K562 (cell line): ENCODE results near the gene LIX1. TPM values are rescaled to one million over a fixed set of nuclear protein-coding genes. Genes with fewer than 3 reads are reported as not detected.

Experiments used
- CBFA2T3 ChIP-seq: fragments of 450-650 bp; IDR thresholded peaks from 2 replicates; pipeline ENCODE4 v1.6.1; 2017
- CBX1 ChIP-seq: sonication (generic); IDR thresholded peaks from 2 replicates; pipeline ENCODE4 v1.6.1; 2016; ENCODE audit warnings: antibody characterized with exemption, low read depth, mild to moderate bottlenecking
- HEY1 ChIP-seq: fragments of 250-450 bp; sonication (Bioruptor Pico); IDR thresholded peaks from 2 replicates; pipeline ENCODE4 v1.5.0; 2020; ENCODE audit warnings: mild to moderate bottlenecking, moderate library complexity, borderline replicate concordance
- KAT7 ChIP-seq: sonication (generic); formaldehyde crosslinking; IDR thresholded peaks from 2 replicates; pipeline ENCODE4 v1.8.0; 2022; ENCODE audit warnings: missing genetic modification reagents, mild to moderate bottlenecking, borderline replicate concordance
- POLR3A ChIP-seq: IDR thresholded peaks from 2 replicates; pipeline ENCODE4 v1.6.1; 2011; ENCODE audit warnings: borderline replicate concordance, mild to moderate bottlenecking, moderate library complexity; ENCODE audit not compliant: insufficient read length, insufficient read depth; ENCODE audit errors: extremely low read depth
- RBM22 ChIP-seq: fragments of 200-400 bp; formaldehyde crosslinking; IDR thresholded peaks from 2 replicates; pipeline ENCODE4 v1.6.1; 2018; ENCODE audit warnings: low read length, low read depth; ENCODE audit not compliant: poor library complexity, severe bottlenecking
- ZBTB8A ChIP-seq: fragments of 450-650 bp; IDR thresholded peaks from 2 replicates; pipeline ENCODE4 v1.6.1; 2018; ENCODE audit warnings: mild to moderate bottlenecking, moderate library complexity; ENCODE audit not compliant: partially characterized antibody
- polyA plus RNA-seq, 8 experiments: library from polyadenylated mRNA; depleted of rRNA in 4 of 8; stranded (reverse) in 5 of 8; unstranded in 3 of 8; fragments of >200 nt; fragmentation: Nextera tagmentation in 2 of 8; fragmentation: Illumina TruSeq in 1 of 8; extraction: Ambion mirVana in 2 of 8; extraction: Trizol in 1 of 8; gene quantifications; 2 replicates each; pipeline versions ENCODE4 v1.2.1 to v1.2.3, GENCODE V29; 2011 to 2014; ENCODE audit warnings: inconsistent platforms in 1 of 8, missing spikeins in 1 of 8
- total RNA-seq, 7 experiments: library from RNA; depleted of rRNA in 6 of 7; stranded (reverse); fragments of >200 nt in 6 of 7; fragmentation: Illumina TruSeq in 2 of 7; extraction: Trizol in 2 of 7; gene quantifications; 2 replicates each; pipeline versions ENCODE4 v1.2.1 to v1.2.3, GENCODE V29; 2011 to 2021; ENCODE audit warnings: low replicate concordance in 1 of 7
- TF ChIP-seq, protein P1 (sequence below): fragments of 450-650 bp; IDR thresholded peaks from 2 replicates; pipeline ENCODE4 v1.6.1; 2016; ENCODE audit warnings: mild to moderate bottlenecking
- TF ChIP-seq, protein P2 (sequence below): IDR thresholded peaks from 2 replicates; pipeline ENCODE4 v1.6.1; 2012; ENCODE audit warnings: low read depth, low read length, improper control_type of control experiment, borderline replicate concordance
- TF ChIP-seq, protein P3 (sequence below), 2 experiments: fragments of 250-450 bp in 1 of 2; fragments of 450-650 bp in 1 of 2; sonication (Bioruptor Pico) in 1 of 2; IDR thresholded peaks; 2 replicates each; pipeline versions ENCODE4 v1.6.1 to v1.8.0; 2016 to 2021; ENCODE audit warnings: mild to moderate bottlenecking in 2 of 2, moderate library complexity in 2 of 2, missing compliant biosample characterization in 1 of 2, missing genetic modification characterization in 1 of 2
- TF ChIP-seq, protein P4 (sequence below): fragments of 450-650 bp; IDR thresholded peaks from 2 replicates; pipeline ENCODE4 v1.6.1; 2016; ENCODE audit warnings: borderline replicate concordance
- TF ChIP-seq, protein P5 (sequence below): sonication (generic); formaldehyde crosslinking; IDR thresholded peaks from 2 replicates; pipeline ENCODE4 v1.8.0; 2022; ENCODE audit warnings: mild to moderate bottlenecking, missing genetic modification reagents, borderline replicate concordance

LIX1 gene
- total and polyA plus RNA-seq, 9 of the 15 experiments (the other 6 are each of a cell fraction or from before 2014, with no cell fraction given): 0.01 to 0.18 TPM; not detected in 7

DNA sequence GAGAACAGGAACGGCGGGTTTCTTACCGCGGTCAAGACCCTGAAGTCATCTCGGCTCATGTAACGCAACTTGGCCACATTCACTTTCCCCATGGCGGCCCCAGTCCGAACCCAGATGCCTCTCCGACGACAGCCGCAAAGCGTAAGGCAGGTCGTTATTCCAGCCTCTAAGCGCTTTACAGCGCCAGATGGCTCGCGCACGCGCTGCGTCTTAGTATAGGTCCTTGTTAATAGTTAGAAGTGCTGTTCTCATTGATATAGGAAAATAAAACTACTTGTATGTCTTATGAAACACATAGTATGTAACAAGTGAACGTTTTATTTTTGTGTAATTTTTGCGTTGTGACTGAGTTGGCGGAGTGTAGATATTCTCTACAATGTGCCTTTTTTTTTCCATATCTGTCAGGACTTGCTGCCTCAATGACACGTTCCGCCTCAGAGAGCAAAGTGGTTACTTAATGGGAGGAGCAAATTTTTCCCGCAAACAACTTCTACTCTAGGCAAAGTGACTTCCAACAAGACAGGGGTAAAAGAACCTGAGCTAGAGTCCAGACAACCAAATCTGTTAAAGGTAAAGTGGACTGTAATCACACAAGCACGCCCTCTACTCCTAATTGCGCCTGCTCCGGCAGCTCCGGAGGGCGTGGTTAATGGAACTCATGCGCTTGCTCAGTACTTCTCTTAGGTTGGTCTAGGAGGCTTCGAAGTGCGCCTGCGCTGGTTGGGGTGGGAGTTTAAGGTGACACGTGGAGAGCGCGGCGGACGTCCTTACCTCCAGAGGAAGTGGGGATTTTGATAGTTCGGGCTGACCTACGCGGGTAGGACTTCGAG is 40.9 kb upstream of the LIX1 start, which contains the start of gene RIOK2 (continued):
- TF ChIP-seq, protein P1, sequence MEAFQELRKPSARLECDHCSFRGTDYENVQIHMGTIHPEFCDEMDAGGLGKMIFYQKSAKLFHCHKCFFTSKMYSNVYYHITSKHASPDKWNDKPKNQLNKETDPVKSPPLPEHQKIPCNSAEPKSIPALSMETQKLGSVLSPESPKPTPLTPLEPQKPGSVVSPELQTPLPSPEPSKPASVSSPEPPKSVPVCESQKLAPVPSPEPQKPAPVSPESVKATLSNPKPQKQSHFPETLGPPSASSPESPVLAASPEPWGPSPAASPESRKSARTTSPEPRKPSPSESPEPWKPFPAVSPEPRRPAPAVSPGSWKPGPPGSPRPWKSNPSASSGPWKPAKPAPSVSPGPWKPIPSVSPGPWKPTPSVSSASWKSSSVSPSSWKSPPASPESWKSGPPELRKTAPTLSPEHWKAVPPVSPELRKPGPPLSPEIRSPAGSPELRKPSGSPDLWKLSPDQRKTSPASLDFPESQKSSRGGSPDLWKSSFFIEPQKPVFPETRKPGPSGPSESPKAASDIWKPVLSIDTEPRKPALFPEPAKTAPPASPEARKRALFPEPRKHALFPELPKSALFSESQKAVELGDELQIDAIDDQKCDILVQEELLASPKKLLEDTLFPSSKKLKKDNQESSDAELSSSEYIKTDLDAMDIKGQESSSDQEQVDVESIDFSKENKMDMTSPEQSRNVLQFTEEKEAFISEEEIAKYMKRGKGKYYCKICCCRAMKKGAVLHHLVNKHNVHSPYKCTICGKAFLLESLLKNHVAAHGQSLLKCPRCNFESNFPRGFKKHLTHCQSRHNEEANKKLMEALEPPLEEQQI: 0 out of 2 replicates have a peak, but pooled peaks have one; percentile 53
- no peak for TF ChIP-seq HEY1 (CRISPR knock-in tag)
- TF ChIP-seq, protein P2, sequence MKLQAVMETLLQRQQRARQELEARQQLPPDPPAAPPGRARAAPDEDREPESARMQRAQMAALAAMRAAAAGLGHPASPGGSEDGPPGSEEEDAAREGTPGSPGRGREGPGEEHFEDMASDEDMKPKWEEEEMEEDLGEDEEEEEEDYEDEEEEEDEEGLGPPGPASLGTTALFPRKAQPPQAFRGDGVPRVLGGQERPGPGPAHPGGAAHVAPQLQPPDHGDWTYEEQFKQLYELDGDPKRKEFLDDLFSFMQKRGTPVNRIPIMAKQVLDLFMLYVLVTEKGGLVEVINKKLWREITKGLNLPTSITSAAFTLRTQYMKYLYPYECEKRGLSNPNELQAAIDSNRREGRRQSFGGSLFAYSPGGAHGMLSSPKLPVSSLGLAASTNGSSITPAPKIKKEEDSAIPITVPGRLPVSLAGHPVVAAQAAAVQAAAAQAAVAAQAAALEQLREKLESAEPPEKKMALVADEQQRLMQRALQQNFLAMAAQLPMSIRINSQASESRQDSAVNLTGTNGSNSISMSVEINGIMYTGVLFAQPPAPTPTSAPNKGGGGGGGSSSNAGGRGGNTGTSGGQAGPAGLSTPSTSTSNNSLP: no peak
- TF ChIP-seq, protein P3, sequence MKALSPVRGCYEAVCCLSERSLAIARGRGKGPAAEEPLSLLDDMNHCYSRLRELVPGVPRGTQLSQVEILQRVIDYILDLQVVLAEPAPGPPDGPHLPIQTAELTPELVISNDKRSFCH (CRISPR knock-in tag; IDR thresholded peaks at IDR 0.05): no peak
- TF ChIP-seq, protein P3 (tag; IDR thresholded peaks at IDR 0.05): no peak
- TF ChIP-seq POLR3A: no peak
- TF ChIP-seq, protein P4, sequence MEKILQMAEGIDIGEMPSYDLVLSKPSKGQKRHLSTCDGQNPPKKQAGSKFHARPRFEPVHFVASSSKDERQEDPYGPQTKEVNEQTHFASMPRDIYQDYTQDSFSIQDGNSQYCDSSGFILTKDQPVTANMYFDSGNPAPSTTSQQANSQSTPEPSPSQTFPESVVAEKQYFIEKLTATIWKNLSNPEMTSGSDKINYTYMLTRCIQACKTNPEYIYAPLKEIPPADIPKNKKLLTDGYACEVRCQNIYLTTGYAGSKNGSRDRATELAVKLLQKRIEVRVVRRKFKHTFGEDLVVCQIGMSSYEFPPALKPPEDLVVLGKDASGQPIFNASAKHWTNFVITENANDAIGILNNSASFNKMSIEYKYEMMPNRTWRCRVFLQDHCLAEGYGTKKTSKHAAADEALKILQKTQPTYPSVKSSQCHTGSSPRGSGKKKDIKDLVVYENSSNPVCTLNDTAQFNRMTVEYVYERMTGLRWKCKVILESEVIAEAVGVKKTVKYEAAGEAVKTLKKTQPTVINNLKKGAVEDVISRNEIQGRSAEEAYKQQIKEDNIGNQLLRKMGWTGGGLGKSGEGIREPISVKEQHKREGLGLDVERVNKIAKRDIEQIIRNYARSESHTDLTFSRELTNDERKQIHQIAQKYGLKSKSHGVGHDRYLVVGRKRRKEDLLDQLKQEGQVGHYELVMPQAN: peak; percentile 38; the same call in 1 of the 2 replicates
- TF ChIP-seq, protein P5, sequence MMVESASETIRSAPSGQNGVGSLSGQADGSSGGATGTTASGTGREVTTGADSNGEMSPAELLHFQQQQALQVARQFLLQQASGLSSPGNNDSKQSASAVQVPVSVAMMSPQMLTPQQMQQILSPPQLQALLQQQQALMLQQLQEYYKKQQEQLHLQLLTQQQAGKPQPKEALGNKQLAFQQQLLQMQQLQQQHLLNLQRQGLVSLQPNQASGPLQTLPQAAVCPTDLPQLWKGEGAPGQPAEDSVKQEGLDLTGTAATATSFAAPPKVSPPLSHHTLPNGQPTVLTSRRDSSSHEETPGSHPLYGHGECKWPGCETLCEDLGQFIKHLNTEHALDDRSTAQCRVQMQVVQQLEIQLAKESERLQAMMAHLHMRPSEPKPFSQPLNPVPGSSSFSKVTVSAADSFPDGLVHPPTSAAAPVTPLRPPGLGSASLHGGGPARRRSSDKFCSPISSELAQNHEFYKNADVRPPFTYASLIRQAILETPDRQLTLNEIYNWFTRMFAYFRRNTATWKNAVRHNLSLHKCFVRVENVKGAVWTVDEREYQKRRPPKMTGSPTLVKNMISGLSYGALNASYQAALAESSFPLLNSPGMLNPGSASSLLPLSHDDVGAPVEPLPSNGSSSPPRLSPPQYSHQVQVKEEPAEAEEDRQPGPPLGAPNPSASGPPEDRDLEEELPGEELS (CRISPR knock-in tag): no peak
- no peak for TF ChIP-seq CBFA2T3
- TF ChIP-seq KAT7 (CRISPR knock-in tag): peak; percentile 74; the same call in 1 of the 2 replicates
- TF ChIP-seq ZBTB8A: no peak
- no peak for TF ChIP-seq CBX1
- no peak for TF ChIP-seq RBM22
